K562 (cell line): ENCODE measurements around the gene CAPRIN1. TPM values are rescaled to one million over a fixed set of nuclear protein-coding genes. Genes with fewer than 3 reads are reported as not detected.
A peak's percentile ranks its signal among the peaks of the same experiment; 100 is the strongest.

Source experiments
- ARID1B ChIP-seq: fragments of 450-650 bp; IDR thresholded peaks from 2 replicates; pipeline ENCODE4 v1.6.1; 2016; ENCODE audit warnings: antibody characterized with exemption, mild to moderate bottlenecking, inconsistent platforms
- BCOR ChIP-seq: fragments of 450-650 bp; IDR thresholded peaks from 2 replicates; pipeline ENCODE4 v1.6.1; 2016
- DACH1 ChIP-seq: fragments of 450-650 bp; IDR thresholded peaks from 2 replicates; pipeline ENCODE4 v1.6.1; 2018; ENCODE audit not compliant: partially characterized antibody
- DEAF1 ChIP-seq: fragments of 450-650 bp; formaldehyde crosslinking; IDR thresholded peaks from 2 replicates; pipeline ENCODE4 v1.4.0; 2020; ENCODE audit warnings: mild to moderate bottlenecking, moderate library complexity
- FOXO4 ChIP-seq: fragments of 450-650 bp; formaldehyde crosslinking; IDR thresholded peaks from 2 replicates; pipeline ENCODE4 v1.4.0; 2020; ENCODE audit warnings: mild to moderate bottlenecking, moderate library complexity
- HMBOX1 ChIP-seq: sonication (generic); IDR thresholded peaks from 2 replicates; pipeline ENCODE4 v1.6.1; 2016
- MEF2A ChIP-seq: IDR thresholded peaks from 2 replicates; pipeline ENCODE4 v1.6.1; 2011; ENCODE audit warnings: low read depth, mild to moderate bottlenecking, low read length, moderate library complexity; ENCODE audit not compliant: control insufficient read depth
- NR2C2 ChIP-seq, 2 experiments: fragments of 200-800 bp in 1 of 2; sonication (Bioruptor generic) in 1 of 2; sonication (generic) in 1 of 2; formaldehyde crosslinking in 1 of 2; IDR thresholded peaks; 2 replicates each; pipeline versions ENCODE4 v1.6.1 to v1.8.0; 2016 to 2022; ENCODE audit warnings: mild to moderate bottlenecking in 1 of 2, missing compliant biosample characterization in 1 of 2, missing genetic modification characterization in 1 of 2, missing genetic modification reagents in 1 of 2
- NR3C1 ChIP-seq: sonication (generic); formaldehyde crosslinking; IDR thresholded peaks from 2 replicates; pipeline ENCODE4 v1.8.1; 2022; ENCODE audit warnings: missing genetic modification reagents
- OTX1 ChIP-seq: fragments of 450-650 bp; formaldehyde crosslinking; IDR thresholded peaks from 2 replicates; pipeline ENCODE4 v1.4.0; 2022; ENCODE audit warnings: mild to moderate bottlenecking
- POLR2H ChIP-seq: IDR thresholded peaks from 2 replicates; pipeline ENCODE4 v1.6.1; 2016; ENCODE audit warnings: missing genetic modification characterization, low read depth, mild to moderate bottlenecking, control low read depth, missing compliant biosample characterization, moderate library complexity
- PYGO2 ChIP-seq: fragments of 450-650 bp; IDR thresholded peaks from 2 replicates; pipeline ENCODE4 v1.6.1; 2016; ENCODE audit warnings: mild to moderate bottlenecking, missing genetic modification characterization, moderate library complexity, missing compliant biosample characterization
- RAD51 ChIP-seq: fragments of 450-650 bp; IDR thresholded peaks from 2 replicates; pipeline ENCODE4 v1.7.1; 2016; ENCODE audit warnings: low read depth, mild to moderate bottlenecking, borderline replicate concordance
- RBFOX2 ChIP-seq: fragments of 200-400 bp; formaldehyde crosslinking; IDR thresholded peaks from 2 replicates; pipeline ENCODE4 v1.6.1; 2017; ENCODE audit warnings: low read depth, mild to moderate bottlenecking, low read length, moderate library complexity
- SFPQ ChIP-seq: fragments of 200-400 bp; formaldehyde crosslinking; IDR thresholded peaks from 2 replicates; pipeline ENCODE4 v1.6.1; 2017; ENCODE audit warnings: mild to moderate bottlenecking, low read depth, low read length, moderate library complexity
- SUPT5H ChIP-seq: fragments of 450-650 bp; IDR thresholded peaks from 2 replicates; pipeline ENCODE4 v1.6.1; 2016
- ZNF175 ChIP-seq: fragments of 200-800 bp; sonication (Bioruptor generic); IDR thresholded peaks from 2 replicates; pipeline ENCODE4 v1.6.1; 2016; ENCODE audit warnings: low read depth, mild to moderate bottlenecking, missing genetic modification characterization, missing compliant biosample characterization
- ZSCAN32 ChIP-seq: fragments of 450-650 bp; formaldehyde crosslinking; IDR thresholded peaks from 2 replicates; pipeline ENCODE4 v1.4.0; 2020; ENCODE audit warnings: mild to moderate bottlenecking, moderate library complexity
- polyA plus RNA-seq, 8 experiments: library from polyadenylated mRNA; depleted of rRNA in 4 of 8; stranded (reverse) in 5 of 8; unstranded in 3 of 8; fragments of >200 nt; fragmentation: Nextera tagmentation in 2 of 8; fragmentation: Illumina TruSeq in 1 of 8; extraction: Ambion mirVana in 2 of 8; extraction: Trizol in 1 of 8; gene quantifications; 2 replicates each; pipeline versions ENCODE4 v1.2.1 to v1.2.3, GENCODE V29; 2011 to 2014; ENCODE audit warnings: inconsistent platforms in 1 of 8, missing spikeins in 1 of 8
- total RNA-seq, 7 experiments: library from RNA; depleted of rRNA in 6 of 7; stranded (reverse); fragments of >200 nt in 6 of 7; fragmentation: Illumina TruSeq in 2 of 7; extraction: Trizol in 2 of 7; gene quantifications; 2 replicates each; pipeline versions ENCODE4 v1.2.1 to v1.2.3, GENCODE V29; 2011 to 2021; ENCODE audit warnings: low replicate concordance in 1 of 7

Gene CAPRIN1
- total and polyA plus RNA-seq, 9 of the 15 experiments (the other 6 are each of a cell fraction or from before 2014, with no cell fraction given): 49.6 to 271 (median 244) TPM

GRCh38 chr11:34055218-34056000, 3.9 kb downstream of the CAPRIN1 start (continued):
- peak; percentile 64 for TF ChIP-seq HMBOX1
- TF ChIP-seq ZNF175 (CRISPR knock-in tag): no peak
- no peak for TF ChIP-seq ZSCAN32 (CRISPR knock-in tag)
- no peak for TF ChIP-seq RAD51
- 0 out of 2 replicates have a peak, but pooled peaks have one; percentile 16 for TF ChIP-seq ARID1B
- no peak for TF ChIP-seq FOXO4 (CRISPR knock-in tag)
- peak; percentile 31; the same call in 1 of the 2 replicates for TF ChIP-seq BCOR
- peak; percentile 42; the same call in 1 of the 2 replicates for TF ChIP-seq RBFOX2
- no peak for TF ChIP-seq NR3C1
- no peak for TF ChIP-seq DEAF1 (CRISPR knock-in tag)
- peak; percentile 17 for TF ChIP-seq DACH1
- peak; percentile 15; the same call in 1 of the 2 replicates for TF ChIP-seq SUPT5H
- no peak for TF ChIP-seq SFPQ
- no peak for TF ChIP-seq POLR2H (tag)
- no peak for TF ChIP-seq PYGO2 (tag)
- TF ChIP-seq NR2C2 (CRISPR knock-in tag; IDR thresholded peaks at IDR 0.05): no peak
- TF ChIP-seq NR2C2 (tag; IDR thresholded peaks at IDR 0.05): no peak
- TF ChIP-seq OTX1 (CRISPR knock-in tag): no peak
- TF ChIP-seq MEF2A: no peak
- TF ChIP-seq, all 486 proteins: peak for 7
